ENCODE measurements around the gene VWC2L. TPM values are rescaled to one million over a fixed set of nuclear protein-coding genes. Genes with fewer than 3 reads are reported as not detected.

The VWC2L gene
- total and polyA plus RNA-seq, 2 of the 4 experiments (the other 2 are of a cell fraction): not detected

GRCh38 chr2:214604861-214605260, 194.0 kb downstream of the VWC2L start:
- Histone ChIP-seq H3K9me1 (ENCODE audit: insufficient read depth, low read length) (no peaks in the 10 kb centered on the region), H3K18ac (ENCODE audit: low read depth, low read length) (no peak overlapping the region), H2AK9ac (replicated peaks; ENCODE audit: low read depth, low read length, poor library complexity) (no peak overlapping the region), H2BK20ac (ENCODE audit: low read depth, low read length) (no peak overlapping the region), H2BK120ac (ENCODE audit: low read depth, low read length) (no peak overlapping the region), H3K4ac (ENCODE audit: low read depth, low read length) (no peak overlapping the region; the same call in 1 of the 2 replicates), H4K8ac (ENCODE audit: low read depth in 2 of 2, low read length in 2 of 2) (no peak overlapping the region), H3K14ac (replicated peaks; ENCODE audit: low read depth, low read length) (no peak overlapping the region), H2AK5ac (ENCODE audit: low read depth, low read length) (no peak overlapping the region), H2BK5ac (ENCODE audit: low read depth, low read length, poor library complexity, severe bottlenecking) (no peak overlapping the region), H3K4me2 (ENCODE audit: low read depth, low read length) (no peak overlapping the region), H3K9me3 (ENCODE audit: control insufficient read depth, insufficient read depth, low read length) (no peaks in the 10 kb centered on the region), H3K23ac (ENCODE audit: low read depth, low read length) (no peak overlapping the region), H4K91ac (ENCODE audit: insufficient read depth, low read depth, low read length) (no peak overlapping the region), H3K4me1 (ENCODE audit: control insufficient read depth, insufficient read depth, low read length) (peaks cover 6% of the 10 kb centered on the region; the same call in 1 of the 2 replicates), H3K79me1 (ENCODE audit: low read depth in 1 of 2, low read length in 2 of 2) (no peaks in the 10 kb centered on the region), H3K4me3 (ENCODE audit: insufficient read depth, low read depth, low read length) (no peak overlapping the region), H2BK15ac (ENCODE audit: low read depth, low read length) (no peak overlapping the region), H4K5ac (ENCODE audit: low read depth, low read length) (no peak overlapping the region), H3K27me3 (ENCODE audit: control insufficient read depth, insufficient read depth, low read length) (no peaks in the 10 kb centered on the region), H3K56ac (ENCODE audit: extremely low read depth, insufficient read depth, low read length) (no peak overlapping the region), H2AFZ (replicated peaks; ENCODE audit: low read length, poor library complexity) (no peak overlapping the region), H3K27ac (ENCODE audit: insufficient read depth, low read length) (no peak overlapping the region), H3K36me3 (ENCODE audit: control insufficient read depth, insufficient read depth, low read length) (no peaks in the 10 kb centered on the region), H3K9ac (ENCODE audit: low read depth, low read length) (no peak overlapping the region), H4K20me1 (ENCODE audit: insufficient read depth, low read length) (no peaks in the 10 kb centered on the region)
- in situ Hi-C loops (cut with MboI; ENCODE audit: low sequenced_read_pairs) (no loop called here), dilution Hi-C loops (cut with HindIII; ENCODE audit: low sequenced_read_pairs, unreplicated experiment) (no loop called here), intact Hi-C loops (cut with micrococcal nuclease) (no loop called here)
- ATAC-seq (ENCODE audit: low read depth): peak; percentile 90
- DNase-seq: peak; percentile 85
- no CpG with 5 or more reads among the region's 5 CpGs for WGBS, 2 experiments (ENCODE audit: extremely low coverage in 2 of 2, insufficient read length in 1 of 2)
- POLR2A ChIA-PET (ENCODE audit: unreplicated experiment): no interaction called here
- CTCF ChIA-PET: interaction anchor here (0.6 to 0.7 kb wide), 2 partner anchors 14 to 455 kb away, joined by 3 to 4 read pairs; no protein-coding TSS in a partner anchor
- no TSS peak for BruUV-seq (replicated peaks)
- TF ChIP-seq BHLHE40 (IDR thresholded peaks at IDR 0.05; ENCODE audit: low read depth, low read length) (no peak), RFX5 (IDR thresholded peaks at IDR 0.05; ENCODE audit: low read depth, low read length) (no peak), MAZ (IDR thresholded peaks at IDR 0.05; ENCODE audit: borderline replicate concordance, low read depth, low read length) (no peak), POLR2A (IDR thresholded peaks at IDR 0.05; ENCODE audit: low read depth, low read length) (no peak), MAFK (IDR thresholded peaks at IDR 0.05; ENCODE audit: low read depth, low read length) (no peak), RAD21 (IDR thresholded peaks at IDR 0.05; ENCODE audit: low read length) (no peak), FOS (IDR thresholded peaks at IDR 0.05; ENCODE audit: low read depth, low read length) (no peak), NFE2L2 (IDR thresholded peaks at IDR 0.05; ENCODE audit: low read depth, low read length) (no peak), CHD1 (IDR thresholded peaks at IDR 0.05; ENCODE audit: low read depth, low read length) (no peak), RCOR1 (IDR thresholded peaks at IDR 0.05; ENCODE audit: insufficient replicate concordance, low read length) (no peak)
- TF ChIP-seq, protein P1, sequence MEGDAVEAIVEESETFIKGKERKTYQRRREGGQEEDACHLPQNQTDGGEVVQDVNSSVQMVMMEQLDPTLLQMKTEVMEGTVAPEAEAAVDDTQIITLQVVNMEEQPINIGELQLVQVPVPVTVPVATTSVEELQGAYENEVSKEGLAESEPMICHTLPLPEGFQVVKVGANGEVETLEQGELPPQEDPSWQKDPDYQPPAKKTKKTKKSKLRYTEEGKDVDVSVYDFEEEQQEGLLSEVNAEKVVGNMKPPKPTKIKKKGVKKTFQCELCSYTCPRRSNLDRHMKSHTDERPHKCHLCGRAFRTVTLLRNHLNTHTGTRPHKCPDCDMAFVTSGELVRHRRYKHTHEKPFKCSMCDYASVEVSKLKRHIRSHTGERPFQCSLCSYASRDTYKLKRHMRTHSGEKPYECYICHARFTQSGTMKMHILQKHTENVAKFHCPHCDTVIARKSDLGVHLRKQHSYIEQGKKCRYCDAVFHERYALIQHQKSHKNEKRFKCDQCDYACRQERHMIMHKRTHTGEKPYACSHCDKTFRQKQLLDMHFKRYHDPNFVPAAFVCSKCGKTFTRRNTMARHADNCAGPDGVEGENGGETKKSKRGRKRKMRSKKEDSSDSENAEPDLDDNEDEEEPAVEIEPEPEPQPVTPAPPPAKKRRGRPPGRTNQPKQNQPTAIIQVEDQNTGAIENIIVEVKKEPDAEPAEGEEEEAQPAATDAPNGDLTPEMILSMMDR (conservative IDR thresholded peaks at IDR 0.05; ENCODE audit: low read depth, low read length): no peak

Data from IMR-90 (cell line).